Fibroblast of lung (primary cell): ENCODE results near the gene NRIP1. TPM values are rescaled to one million over a fixed set of nuclear protein-coding genes. Genes with fewer than 3 reads are reported as not detected.

Experiments used
- DNase-seq, 2 donors: peaks; one replicate each; pipeline versions ENCODE4 v3.0.0 to v3.0.0-alpha.2; 2010; ENCODE audit warnings: low read depth in 2 of 2
- H2AFZ ChIP-seq: 2 replicates; pipeline ENCODE4 v1.5.1; 2012; ENCODE audit warnings: low read length, control low read depth, inconsistent platforms
- H3K27ac ChIP-seq: 2 replicates; pipeline ENCODE4 v1.5.1; 2011; ENCODE audit warnings: low read length, control low read depth; ENCODE audit not compliant: insufficient read depth
- H3K27me3 ChIP-seq: 2 replicates; pipeline ENCODE4 v1.5.1; 2011; ENCODE audit warnings: mild to moderate bottlenecking, low read length; ENCODE audit not compliant: control insufficient read depth, insufficient read depth
- H3K36me3 ChIP-seq: 2 replicates; pipeline ENCODE4 v1.5.1; 2011; ENCODE audit warnings: low read length; ENCODE audit not compliant: control insufficient read depth, insufficient read depth
- H3K4me1 ChIP-seq: 2 replicates; pipeline ENCODE4 v1.5.1; 2011; ENCODE audit warnings: low read length; ENCODE audit not compliant: control insufficient read depth, insufficient read depth; ENCODE audit errors: extremely low read depth
- H3K4me2 ChIP-seq: 2 replicates; pipeline ENCODE4 v1.5.1; 2011; ENCODE audit warnings: low read length, control low read depth; ENCODE audit not compliant: insufficient read depth; ENCODE audit errors: extremely low read depth
- H3K4me3 ChIP-seq, 4 experiments: fragments of 200-600 bp in 1 of 4; sonication (generic) in 1 of 4; replicated peaks in 1 of 4; 2 replicates each; pipeline ENCODE4 v1.5.1; 2011 to 2016; ENCODE audit warnings: low read length in 4 of 4, low read depth in 3 of 4, mild to moderate bottlenecking in 3 of 4, control low read depth in 2 of 4, inconsistent platforms in 1 of 4, mixed read lengths in 1 of 4; ENCODE audit not compliant: insufficient read depth in 1 of 4; ENCODE audit errors: control extremely low read depth in 1 of 4
- H3K79me2 ChIP-seq: 2 replicates; pipeline ENCODE4 v1.5.1; 2012; ENCODE audit warnings: mild to moderate bottlenecking, low read length, inconsistent platforms; ENCODE audit not compliant: control insufficient read depth, insufficient read depth
- H3K9ac ChIP-seq: 2 replicates; pipeline ENCODE4 v1.5.1; 2011; ENCODE audit warnings: mild to moderate bottlenecking, low read length, control low read depth; ENCODE audit not compliant: insufficient read depth
- H3K9me3 ChIP-seq: 2 replicates; pipeline ENCODE4 v1.5.1; 2012; ENCODE audit warnings: low read depth, low read length; ENCODE audit not compliant: control insufficient read depth, insufficient read depth
- H4K20me1 ChIP-seq: 2 replicates; pipeline ENCODE4 v1.5.1; 2011; ENCODE audit warnings: low read length; ENCODE audit not compliant: control insufficient read depth, insufficient read depth; ENCODE audit errors: extremely low read depth
- EZH2 ChIP-seq: IDR thresholded peaks from 2 replicates; pipeline ENCODE4 v1.5.1; 2012; ENCODE audit warnings: low read length, control low read depth, mild to moderate bottlenecking; ENCODE audit errors: missing control alignments
- polyA plus RNA-seq, 2 donors: library from polyadenylated mRNA; depleted of rRNA in 1 of 2; stranded (reverse) in 1 of 2; unstranded in 1 of 2; fragments of >200 nt; gene quantifications; 2 replicates each; pipeline ENCODE4 v1.2.1, GENCODE V29; 2011 to 2012; ENCODE audit warnings: missing spikeins in 1 of 2
- total RNA-seq: library from RNA; depleted of rRNA; stranded (reverse); fragments of >200 nt; gene quantifications from 2 replicates; pipeline ENCODE4 v1.2.1, GENCODE V29; 2014
- TF ChIP-seq, protein P1 (sequence below), 2 donors: IDR thresholded peaks in 1 of 2; conservative IDR thresholded peaks in 1 of 2; 1 replicate in 1 of 2; 2 replicates in 1 of 2; pipeline ENCODE4 v1.5.1; 2011 to 2012; ENCODE audit warnings: low read length in 2 of 2, control low read depth in 1 of 2, inconsistent platforms in 1 of 2, low read depth in 1 of 2, mild to moderate bottlenecking in 1 of 2

The NRIP1 gene
- total and polyA plus RNA-seq, 2 donors (not counting 1 experiment from before 2014, with no cell fraction given), result 17.8 to 24.8 TPM

DNA sequence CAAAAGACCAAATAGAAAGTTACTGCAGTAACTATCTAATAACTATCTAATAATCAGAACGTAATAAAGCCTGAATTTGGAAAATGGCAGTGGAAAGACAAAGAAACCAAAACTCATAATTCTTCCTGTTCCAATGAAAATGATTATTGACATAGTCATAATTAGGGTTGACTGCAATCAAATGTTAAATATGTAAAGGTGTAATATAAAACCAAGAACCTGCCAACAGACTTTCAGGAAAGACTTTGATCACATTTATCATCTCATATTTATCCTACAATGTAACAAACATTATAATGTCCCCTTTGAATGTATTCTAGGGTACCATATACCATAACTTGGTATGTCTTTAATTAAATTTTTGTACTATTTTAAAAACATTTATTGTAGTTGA is 26.9 kb downstream of the NRIP1 start:
- no peak for TF ChIP-seq EZH2
- no peaks in the 10 kb centered on the region for H4K20me1 ChIP-seq
- no peaks in the 10 kb centered on the region for H3K9me3 ChIP-seq

DNA sequence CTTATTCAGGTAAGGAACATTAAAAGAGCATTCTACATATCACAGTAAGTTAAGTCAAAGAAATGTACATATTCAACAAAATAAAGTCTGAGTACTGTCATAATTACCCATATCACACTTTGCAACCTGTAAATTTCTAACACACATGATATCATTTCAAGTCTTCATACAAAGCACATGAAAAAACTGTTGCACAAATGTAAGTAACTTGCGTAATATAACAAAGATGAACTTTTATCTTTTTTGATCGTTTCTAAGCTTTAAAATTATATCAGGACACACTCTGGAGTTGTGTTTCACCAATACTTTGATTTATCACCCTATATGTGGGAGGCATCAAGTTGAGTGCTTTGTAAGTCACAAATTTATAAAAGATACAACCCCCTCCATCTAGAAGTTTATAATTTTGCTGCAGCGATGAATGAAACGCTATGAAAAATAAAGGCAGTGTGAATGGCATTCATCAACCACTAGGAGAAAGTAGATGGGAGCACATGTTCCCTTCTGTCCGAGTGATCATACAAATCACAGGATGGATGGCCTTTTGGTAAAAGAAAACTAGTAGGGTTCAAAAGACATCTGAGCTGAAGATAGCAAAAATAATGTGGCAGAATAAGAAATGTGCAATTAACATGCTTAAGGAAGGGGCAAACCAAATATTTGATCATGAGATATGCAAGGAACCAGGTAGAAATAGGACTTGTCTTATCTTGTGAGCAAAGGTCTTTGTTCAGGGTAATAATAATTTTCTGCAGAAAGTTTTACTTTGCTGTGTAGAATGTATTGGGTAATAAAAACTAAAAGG is 27.5 kb downstream of the NRIP1 start:
- Histone ChIP-seq H3K9ac (no peak overlapping the region), H3K27me3 (no peaks in the 10 kb centered on the region), H4K20me1 (no peaks in the 10 kb centered on the region), H3K4me1 (peaks cover 2% of the 10 kb centered on the region), H3K4me3 (no peak overlapping the region), H3K4me2 (no peak overlapping the region), H3K9me3 (no peaks in the 10 kb centered on the region), H3K79me2 (peaks cover 65% of the 10 kb centered on the region), H3K27ac (no peak overlapping the region), H2AFZ (no peak overlapping the region), H3K36me3 (peaks cover 1% of the 10 kb centered on the region)
- DNase-seq, result no peak
- no peak for TF ChIP-seq EZH2
- TF ChIP-seq, protein P1, sequence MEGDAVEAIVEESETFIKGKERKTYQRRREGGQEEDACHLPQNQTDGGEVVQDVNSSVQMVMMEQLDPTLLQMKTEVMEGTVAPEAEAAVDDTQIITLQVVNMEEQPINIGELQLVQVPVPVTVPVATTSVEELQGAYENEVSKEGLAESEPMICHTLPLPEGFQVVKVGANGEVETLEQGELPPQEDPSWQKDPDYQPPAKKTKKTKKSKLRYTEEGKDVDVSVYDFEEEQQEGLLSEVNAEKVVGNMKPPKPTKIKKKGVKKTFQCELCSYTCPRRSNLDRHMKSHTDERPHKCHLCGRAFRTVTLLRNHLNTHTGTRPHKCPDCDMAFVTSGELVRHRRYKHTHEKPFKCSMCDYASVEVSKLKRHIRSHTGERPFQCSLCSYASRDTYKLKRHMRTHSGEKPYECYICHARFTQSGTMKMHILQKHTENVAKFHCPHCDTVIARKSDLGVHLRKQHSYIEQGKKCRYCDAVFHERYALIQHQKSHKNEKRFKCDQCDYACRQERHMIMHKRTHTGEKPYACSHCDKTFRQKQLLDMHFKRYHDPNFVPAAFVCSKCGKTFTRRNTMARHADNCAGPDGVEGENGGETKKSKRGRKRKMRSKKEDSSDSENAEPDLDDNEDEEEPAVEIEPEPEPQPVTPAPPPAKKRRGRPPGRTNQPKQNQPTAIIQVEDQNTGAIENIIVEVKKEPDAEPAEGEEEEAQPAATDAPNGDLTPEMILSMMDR (conservative IDR thresholded peaks at IDR 0.05 in 1 of 2, IDR thresholded peaks at IDR 0.05 in 1 of 2; ENCODE audit: low read depth in 1 of 2, low read length in 2 of 2), result no peak

More for the DNA sequence above, 26.9 kb downstream of the NRIP1 start:
- no peak overlapping the region for H3K4me2 ChIP-seq
- peaks cover 1% of the 10 kb centered on the region for H3K36me3 ChIP-seq
- peaks cover 68% of the 10 kb centered on the region for H3K79me2 ChIP-seq
- H3K4me1 ChIP-seq, result peaks cover 2% of the 10 kb centered on the region
- no peak overlapping the region for H2AFZ ChIP-seq
- H3K4me3 ChIP-seq, result no peak overlapping the region
- no peak overlapping the region for H3K27ac ChIP-seq
- DNase-seq, result no peak
- no peak overlapping the region for H3K9ac ChIP-seq
- H3K27me3 ChIP-seq, result no peaks in the 10 kb centered on the region

DNA sequence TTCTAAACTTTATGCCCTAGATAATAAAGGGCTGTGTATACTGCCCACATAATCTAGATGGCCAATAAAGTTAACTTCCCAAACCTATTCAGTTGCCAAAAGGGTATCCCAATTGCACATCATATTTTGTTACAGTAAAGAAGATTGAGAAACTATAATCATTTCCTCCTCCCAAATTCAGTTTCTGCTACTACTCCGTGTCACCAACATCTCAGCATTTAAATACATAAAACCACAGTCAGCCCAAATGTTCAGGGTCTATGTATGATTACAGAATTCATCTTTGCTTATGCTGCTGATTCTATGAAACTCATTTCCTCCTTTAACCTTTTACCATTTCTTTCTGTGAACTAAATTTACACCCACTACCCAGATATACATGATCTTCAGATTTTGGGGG is 28.6 kb downstream of the NRIP1 start:
- H3K27ac ChIP-seq, result no peak overlapping the region
- no peaks in the 10 kb centered on the region for H3K27me3 ChIP-seq
- no peak overlapping the region for H2AFZ ChIP-seq
- H3K4me3 ChIP-seq, result no peak overlapping the region
- TF ChIP-seq, protein P1 (conservative IDR thresholded peaks at IDR 0.05 in 1 of 2, IDR thresholded peaks at IDR 0.05 in 1 of 2; ENCODE audit: low read depth in 1 of 2, low read length in 2 of 2), result no peak
- no peak for TF ChIP-seq EZH2
- H3K4me1 ChIP-seq, result peaks cover 2% of the 10 kb centered on the region
- H3K79me2 ChIP-seq, result peaks cover 60% of the 10 kb centered on the region
- no peak overlapping the region for H3K9ac ChIP-seq
- H4K20me1 ChIP-seq, result no peaks in the 10 kb centered on the region
- H3K4me2 ChIP-seq, result no peak overlapping the region
- DNase-seq, result no peak
- H3K9me3 ChIP-seq, result no peaks in the 10 kb centered on the region
- peaks cover 1% of the 10 kb centered on the region for H3K36me3 ChIP-seq
